Testis (tissue), 3 donors: Measurements from ENCODE around the gene ZNF26. TPM values are rescaled to one million over a fixed set of nuclear protein-coding genes. Genes with fewer than 3 reads are reported as not detected.
"Not testable (repeated sequence)": the region's sequence is repeated elsewhere in the genome, so short reads cannot be mapped to it uniquely, and the experiment has no call there.

Experiments
- DNase-seq: peaks from one replicate; pipeline ENCODE4 v3.0.0-alpha.2; 2019
- H3K27ac ChIP-seq, 2 donors: fragments of 200-600 bp; sonication (generic); one replicate each; pipeline ENCODE4 v1.5.1; 2019
- H3K27me3 ChIP-seq: fragments of 200-600 bp; sonication (generic); one replicate; pipeline ENCODE4 v1.5.1; 2019
- H3K36me3 ChIP-seq: fragments of 200-600 bp; sonication (generic); one replicate; pipeline ENCODE4 v1.5.1; 2017; ENCODE audit warnings: low read depth; ENCODE audit errors: missing control alignments
- H3K4me1 ChIP-seq: fragments of 200-600 bp; sonication (generic); one replicate; pipeline ENCODE4 v1.5.1; 2019
- H3K4me3 ChIP-seq, 2 donors: fragments of 200-600 bp; sonication (generic); one replicate each; pipeline ENCODE4 v1.5.1; 2017 to 2019
- H3K9me3 ChIP-seq: fragments of 200-600 bp; sonication (generic); one replicate; pipeline ENCODE4 v1.5.1; 2017
- POLR2A ChIP-seq: fragments of 450-650 bp; IDR thresholded peaks from one replicate; pipeline ENCODE4 v1.6.1; 2017; ENCODE audit warnings: antibody characterized with exemption, mild to moderate bottlenecking, moderate library complexity
- WGBS, 2 donors: methylation state at CpG; one replicate each; pipeline ENCODE4 v1.1.5; 2018; 5-methylcytosine and 5-hydroxymethylcytosine counted together
- intact Hi-C: fragments of 100-400 bp; cut with DNase I; formaldehyde crosslinking; loops from one replicate; pipeline ENCODE4 v1.15.1; 2023; ENCODE audit warnings: low total_unique reads
- polyA plus RNA-seq: library from polyadenylated mRNA; stranded (reverse); fragments of 350-450 nt; fragmentation: Illumina TruSeq; extraction: RNeasy Lipid Tissue Mini Kit (QIAGEN cat#74804); gene quantifications from one replicate; pipeline ENCODE4 v1.2.3, GENCODE V29; 2014; ENCODE audit warnings: low read depth, low replicate concordance; ENCODE audit not compliant: insufficient read depth
- total RNA-seq, 2 donors: library from RNA; depleted of rRNA; stranded (reverse); fragments of >200 nt; gene quantifications; one replicate each; pipeline ENCODE4 v1.2.3, GENCODE V29; 2016
- TF ChIP-seq, protein P1 (sequence below), 3 experiments: fragments of 450-650 bp in 2 of 3; fragments of 200-600 bp in 1 of 3; sonication (generic) in 1 of 3; IDR thresholded peaks; one replicate each; pipeline ENCODE4 v1.5.1; 2016 to 2019; ENCODE audit warnings: antibody characterized with exemption in 3 of 3, mild to moderate bottlenecking in 2 of 3, moderate library complexity in 1 of 3

The ZNF26 gene
- total and polyA plus RNA-seq, 3 donors from 2014 or later: 6.0 to 26.9 (median 24.2) TPM

DNA sequence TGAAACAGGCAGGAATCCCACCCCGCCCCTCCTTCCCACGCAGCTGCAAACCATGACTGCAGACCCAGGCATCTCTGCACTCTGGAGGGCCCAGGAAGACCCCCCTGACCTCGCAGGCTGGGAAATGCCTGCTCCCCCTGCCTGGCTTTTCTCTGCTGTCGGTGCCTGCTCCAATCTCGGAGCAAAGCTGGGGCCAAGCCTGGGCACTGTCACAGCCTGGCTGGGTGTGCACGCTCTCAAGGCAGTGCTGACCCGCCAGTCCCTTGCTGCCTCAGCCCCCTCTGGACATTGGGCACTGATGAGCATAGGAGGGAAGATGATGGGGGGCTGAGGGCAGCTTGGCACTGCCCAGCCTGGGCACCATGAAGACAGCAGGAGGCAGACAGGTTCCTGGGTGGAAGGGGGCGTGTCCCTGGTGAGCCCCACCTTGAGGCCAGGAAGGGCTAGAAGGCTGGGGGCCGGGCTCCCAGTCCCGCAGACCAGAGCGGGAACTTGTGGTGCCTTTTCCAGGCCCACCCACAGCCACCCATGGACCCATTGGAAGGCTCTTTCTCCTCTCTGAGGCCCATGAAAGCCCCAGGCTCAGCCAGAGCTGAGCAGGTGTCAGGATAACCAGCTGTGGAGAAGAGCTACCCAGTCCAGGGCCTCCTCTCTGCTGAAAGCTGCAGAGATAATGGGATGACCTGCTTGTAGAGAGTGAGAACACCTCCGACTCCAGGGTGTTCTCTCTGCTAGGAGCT is 19.3 kb upstream of the ZNF26 start:
- Histone ChIP-seq H3K9me3 (no peaks in the 10 kb centered on the region), H3K27me3 (no peaks in the 10 kb centered on the region), H3K4me1 (no peaks in the 10 kb centered on the region), H3K4me3 (peak overlapping the region in 1 of 2 donors; percentile 13), H3K36me3 (no peaks in the 10 kb centered on the region), H3K27ac (no peak overlapping the region)
- no peak for DNase-seq
- 63 to 83% methylated on average over 4 to 12 of the region's 12 CpGs for WGBS, 2 donors
- no peak for TF ChIP-seq POLR2A
- TF ChIP-seq, protein P1, sequence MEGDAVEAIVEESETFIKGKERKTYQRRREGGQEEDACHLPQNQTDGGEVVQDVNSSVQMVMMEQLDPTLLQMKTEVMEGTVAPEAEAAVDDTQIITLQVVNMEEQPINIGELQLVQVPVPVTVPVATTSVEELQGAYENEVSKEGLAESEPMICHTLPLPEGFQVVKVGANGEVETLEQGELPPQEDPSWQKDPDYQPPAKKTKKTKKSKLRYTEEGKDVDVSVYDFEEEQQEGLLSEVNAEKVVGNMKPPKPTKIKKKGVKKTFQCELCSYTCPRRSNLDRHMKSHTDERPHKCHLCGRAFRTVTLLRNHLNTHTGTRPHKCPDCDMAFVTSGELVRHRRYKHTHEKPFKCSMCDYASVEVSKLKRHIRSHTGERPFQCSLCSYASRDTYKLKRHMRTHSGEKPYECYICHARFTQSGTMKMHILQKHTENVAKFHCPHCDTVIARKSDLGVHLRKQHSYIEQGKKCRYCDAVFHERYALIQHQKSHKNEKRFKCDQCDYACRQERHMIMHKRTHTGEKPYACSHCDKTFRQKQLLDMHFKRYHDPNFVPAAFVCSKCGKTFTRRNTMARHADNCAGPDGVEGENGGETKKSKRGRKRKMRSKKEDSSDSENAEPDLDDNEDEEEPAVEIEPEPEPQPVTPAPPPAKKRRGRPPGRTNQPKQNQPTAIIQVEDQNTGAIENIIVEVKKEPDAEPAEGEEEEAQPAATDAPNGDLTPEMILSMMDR (IDR thresholded peaks at IDR 0.05): no peak
- intact Hi-C loops: no loop called here

DNA sequence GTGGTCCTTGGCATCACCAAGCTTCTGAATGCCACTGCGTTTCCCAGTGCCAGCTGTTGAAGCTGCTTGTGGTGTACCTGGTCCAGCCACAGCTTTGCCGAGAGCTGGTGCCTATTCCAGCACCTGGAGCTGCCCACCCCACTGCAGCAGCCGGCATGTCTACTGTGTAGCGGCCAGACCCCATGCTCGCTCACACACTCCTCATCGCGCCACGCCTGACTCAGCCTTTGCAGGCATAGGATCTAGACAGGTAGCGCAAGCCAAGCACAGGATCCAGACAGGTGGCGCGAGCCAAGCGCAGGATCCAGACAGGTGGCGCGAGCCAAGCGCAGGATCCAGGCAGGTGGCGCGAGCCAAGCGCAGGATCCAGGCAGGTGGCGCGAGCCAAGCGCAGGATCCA is 18.4 kb upstream of the ZNF26 start:
- WGBS, 2 donors: 91 to 97% methylated on average over 19 to 21 of the region's 21 CpGs
- Histone ChIP-seq H3K27ac (no peak overlapping the region), H3K36me3 (no peaks in the 10 kb centered on the region), H3K9me3 (no peaks in the 10 kb centered on the region), H3K4me3 (no peak overlapping the region), H3K27me3 (no peaks in the 10 kb centered on the region), H3K4me1 (no peaks in the 10 kb centered on the region)
- no peak for DNase-seq
- TF ChIP-seq POLR2A: no peak
- TF ChIP-seq, protein P1 (IDR thresholded peaks at IDR 0.05): no peak
- intact Hi-C loops: no loop called here

DNA sequence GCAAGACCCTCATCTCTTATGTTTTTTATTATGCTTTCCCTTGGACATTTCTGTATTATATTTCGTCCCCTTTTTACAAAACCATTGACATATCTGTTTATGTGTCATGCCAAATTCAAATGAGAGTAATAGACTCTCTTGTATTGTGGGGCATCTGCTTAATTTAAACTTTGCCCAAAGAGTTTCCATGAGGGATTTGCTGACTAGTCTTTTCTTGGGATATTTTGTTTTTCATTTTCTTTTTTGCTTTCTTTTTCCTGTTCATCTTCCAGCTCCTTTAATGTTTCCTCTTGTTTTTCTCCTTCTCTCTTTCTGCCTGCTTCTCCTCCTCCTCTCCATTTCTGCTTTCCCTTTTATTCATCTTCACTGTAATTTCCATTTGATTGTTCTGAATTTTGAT is 13.8 kb upstream of the ZNF26 start:
- 83 to 85% methylated on average over 1 of the region's 1 CpG for WGBS, 2 donors
- Histone ChIP-seq H3K36me3 (no peaks in the 10 kb centered on the region), H3K27ac (no peak overlapping the region), H3K4me3 (no peak overlapping the region), H3K27me3 (no peaks in the 10 kb centered on the region), H3K9me3 (no peaks in the 10 kb centered on the region), H3K4me1 (no peaks in the 10 kb centered on the region)
- no peak for DNase-seq
- intact Hi-C loops: no loop called here
- no peak for TF ChIP-seq POLR2A
- TF ChIP-seq, protein P1 (IDR thresholded peaks at IDR 0.05): no peak

- H3K4me1 ChIP-seq, H3K36me3 ChIP-seq, intact Hi-C loops, H3K27ac ChIP-seq, H3K27me3 ChIP-seq, H3K9me3 ChIP-seq: not testable (repeated sequence)
- H3K4me3 ChIP-seq: peak overlapping the region in 1 of 2 donors; percentile 0
- DNase-seq: peak; percentile 82
- WGBS, 2 donors: 29 to 53% methylated on average over 13 of the region's 13 CpGs
- TF ChIP-seq, protein P1 (IDR thresholded peaks at IDR 0.05): peak in 1 of 3 experiments; percentile 37
Measured at GRCh38 chr12:132976870-132977269, 9.3 kb upstream of the ZNF26 start.

GRCh38 chr12:132986885-132987225 is 688 bp downstream of the ZNF26 start:
- Histone ChIP-seq H3K4me3 (peak overlapping the region; percentile 63 to 86), H3K27me3 (no peaks in the 10 kb centered on the region), H3K27ac (peak overlapping the region; percentile 50 to 91), H3K36me3 (no peaks in the 10 kb centered on the region), H3K9me3 (no peaks in the 10 kb centered on the region), H3K4me1 (peaks cover 9% of the 10 kb centered on the region)
- TF ChIP-seq POLR2A: no peak
- TF ChIP-seq, protein P1 (IDR thresholded peaks at IDR 0.05): no peak
- WGBS, 2 donors: 2% methylated on average over 8 to 11 of the region's 11 CpGs
- intact Hi-C loops: no loop called here
- no peak for DNase-seq
